ENCODE measurements around the gene SIRPB2.

Gene SIRPB2

GRCh38 chr20:1441133-1441532 is 50.1 kb downstream of the SIRPB2 start:
- H3K4me3 ChIP-seq (replicated peaks; ENCODE audit: insufficient read depth, low read length) = no peak overlapping the region
- DNase-seq (ENCODE audit: low read depth in 1 of 2, low spot score in 1 of 2) = no peak
- H3K27ac ChIP-seq (replicated peaks) = no peak overlapping the region
- H3K27me3 ChIP-seq (ENCODE audit: insufficient read depth, poor library complexity, severe bottlenecking) = no peaks in the 10 kb centered on the region
- TF ChIP-seq POLR2AphosphoS5 (IDR thresholded peaks at IDR 0.05; ENCODE audit: low read depth) = no peak
- TF ChIP-seq, protein P1, sequence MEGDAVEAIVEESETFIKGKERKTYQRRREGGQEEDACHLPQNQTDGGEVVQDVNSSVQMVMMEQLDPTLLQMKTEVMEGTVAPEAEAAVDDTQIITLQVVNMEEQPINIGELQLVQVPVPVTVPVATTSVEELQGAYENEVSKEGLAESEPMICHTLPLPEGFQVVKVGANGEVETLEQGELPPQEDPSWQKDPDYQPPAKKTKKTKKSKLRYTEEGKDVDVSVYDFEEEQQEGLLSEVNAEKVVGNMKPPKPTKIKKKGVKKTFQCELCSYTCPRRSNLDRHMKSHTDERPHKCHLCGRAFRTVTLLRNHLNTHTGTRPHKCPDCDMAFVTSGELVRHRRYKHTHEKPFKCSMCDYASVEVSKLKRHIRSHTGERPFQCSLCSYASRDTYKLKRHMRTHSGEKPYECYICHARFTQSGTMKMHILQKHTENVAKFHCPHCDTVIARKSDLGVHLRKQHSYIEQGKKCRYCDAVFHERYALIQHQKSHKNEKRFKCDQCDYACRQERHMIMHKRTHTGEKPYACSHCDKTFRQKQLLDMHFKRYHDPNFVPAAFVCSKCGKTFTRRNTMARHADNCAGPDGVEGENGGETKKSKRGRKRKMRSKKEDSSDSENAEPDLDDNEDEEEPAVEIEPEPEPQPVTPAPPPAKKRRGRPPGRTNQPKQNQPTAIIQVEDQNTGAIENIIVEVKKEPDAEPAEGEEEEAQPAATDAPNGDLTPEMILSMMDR (IDR thresholded peaks at IDR 0.05; ENCODE audit: insufficient read depth, low read length) = no peak
- TF ChIP-seq GABPA (IDR thresholded peaks at IDR 0.05; ENCODE audit: low read depth) = no peak
- TF ChIP-seq SPI1 (IDR thresholded peaks at IDR 0.05; ENCODE audit: borderline replicate concordance, low read depth) = no peak
- TF ChIP-seq, protein P2, sequence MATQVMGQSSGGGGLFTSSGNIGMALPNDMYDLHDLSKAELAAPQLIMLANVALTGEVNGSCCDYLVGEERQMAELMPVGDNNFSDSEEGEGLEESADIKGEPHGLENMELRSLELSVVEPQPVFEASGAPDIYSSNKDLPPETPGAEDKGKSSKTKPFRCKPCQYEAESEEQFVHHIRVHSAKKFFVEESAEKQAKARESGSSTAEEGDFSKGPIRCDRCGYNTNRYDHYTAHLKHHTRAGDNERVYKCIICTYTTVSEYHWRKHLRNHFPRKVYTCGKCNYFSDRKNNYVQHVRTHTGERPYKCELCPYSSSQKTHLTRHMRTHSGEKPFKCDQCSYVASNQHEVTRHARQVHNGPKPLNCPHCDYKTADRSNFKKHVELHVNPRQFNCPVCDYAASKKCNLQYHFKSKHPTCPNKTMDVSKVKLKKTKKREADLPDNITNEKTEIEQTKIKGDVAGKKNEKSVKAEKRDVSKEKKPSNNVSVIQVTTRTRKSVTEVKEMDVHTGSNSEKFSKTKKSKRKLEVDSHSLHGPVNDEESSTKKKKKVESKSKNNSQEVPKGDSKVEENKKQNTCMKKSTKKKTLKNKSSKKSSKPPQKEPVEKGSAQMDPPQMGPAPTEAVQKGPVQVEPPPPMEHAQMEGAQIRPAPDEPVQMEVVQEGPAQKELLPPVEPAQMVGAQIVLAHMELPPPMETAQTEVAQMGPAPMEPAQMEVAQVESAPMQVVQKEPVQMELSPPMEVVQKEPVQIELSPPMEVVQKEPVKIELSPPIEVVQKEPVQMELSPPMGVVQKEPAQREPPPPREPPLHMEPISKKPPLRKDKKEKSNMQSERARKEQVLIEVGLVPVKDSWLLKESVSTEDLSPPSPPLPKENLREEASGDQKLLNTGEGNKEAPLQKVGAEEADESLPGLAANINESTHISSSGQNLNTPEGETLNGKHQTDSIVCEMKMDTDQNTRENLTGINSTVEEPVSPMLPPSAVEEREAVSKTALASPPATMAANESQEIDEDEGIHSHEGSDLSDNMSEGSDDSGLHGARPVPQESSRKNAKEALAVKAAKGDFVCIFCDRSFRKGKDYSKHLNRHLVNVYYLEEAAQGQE (IDR thresholded peaks at IDR 0.05; ENCODE audit: insufficient replicate concordance, low read depth) = no peak

- Histone ChIP-seq H3K27me3 (ENCODE audit: insufficient read depth, poor library complexity, severe bottlenecking) (no peaks in the 10 kb centered on the region), H3K4me3 (replicated peaks; ENCODE audit: insufficient read depth, low read length) (no peak overlapping the region), H3K27ac (replicated peaks) (no peak overlapping the region)
- DNase-seq (ENCODE audit: low read depth in 1 of 2, low spot score in 1 of 2) = peak in 1 of 2 experiments; percentile 30
- TF ChIP-seq SPI1 (IDR thresholded peaks at IDR 0.05; ENCODE audit: borderline replicate concordance, low read depth) = no peak
- TF ChIP-seq, protein P1 (IDR thresholded peaks at IDR 0.05; ENCODE audit: insufficient read depth, low read length) = peak; percentile 40
Observed at GRCh38 chr20:1440024-1440423, 51.2 kb downstream of the SIRPB2 start.

- TF ChIP-seq GABPA (IDR thresholded peaks at IDR 0.05; ENCODE audit: low read depth) = no peak
- TF ChIP-seq SPI1 (IDR thresholded peaks at IDR 0.05; ENCODE audit: borderline replicate concordance, low read depth) = no peak
- TF ChIP-seq, protein P1 (IDR thresholded peaks at IDR 0.05; ENCODE audit: insufficient read depth, low read length) = no peak
- TF ChIP-seq, protein P2 (IDR thresholded peaks at IDR 0.05; ENCODE audit: insufficient replicate concordance, low read depth) = no peak
- no peak for TF ChIP-seq POLR2AphosphoS5 (IDR thresholded peaks at IDR 0.05; ENCODE audit: low read depth)
- Histone ChIP-seq H3K4me3 (replicated peaks; ENCODE audit: insufficient read depth, low read length) (no peak overlapping the region), H3K27me3 (ENCODE audit: insufficient read depth, poor library complexity, severe bottlenecking) (no peaks in the 10 kb centered on the region), H3K27ac (replicated peaks) (no peak overlapping the region)
- DNase-seq (ENCODE audit: low read depth in 1 of 2, low spot score in 1 of 2) = no peak
Observed at GRCh38 chr20:1438361-1438760, 52.9 kb downstream of the SIRPB2 start.

DNA sequence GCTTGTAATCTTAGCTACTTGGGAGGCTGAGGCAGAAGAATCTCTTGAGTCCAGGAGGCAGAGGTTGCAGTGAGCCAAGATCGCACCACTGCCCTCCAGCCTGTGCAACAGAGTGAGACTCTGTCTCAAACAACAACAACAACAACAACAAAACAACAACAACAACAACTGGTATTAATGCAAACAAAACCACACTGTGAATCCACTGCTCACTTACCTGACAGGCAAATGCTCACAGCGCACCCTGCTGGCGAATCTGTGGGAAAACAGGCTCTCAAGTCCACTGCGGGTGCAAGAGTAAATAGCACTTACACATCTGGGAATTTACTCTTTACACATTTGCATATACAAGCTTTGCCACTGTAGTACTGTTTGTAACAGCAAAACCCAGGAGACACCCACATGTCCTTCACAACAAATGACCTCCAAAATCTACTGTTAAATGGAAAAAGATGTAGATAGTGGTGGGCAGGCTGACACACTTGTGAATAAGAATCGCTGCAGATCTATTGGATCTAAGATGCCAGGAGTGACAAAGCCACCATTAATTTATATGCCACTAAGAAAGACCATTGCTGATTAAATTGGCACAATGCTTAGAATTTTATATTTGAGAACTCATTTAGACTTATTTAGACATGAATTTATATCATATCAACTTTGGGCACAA is 53.9 kb downstream of the SIRPB2 start:
- Histone ChIP-seq H3K27ac (replicated peaks) (no peak overlapping the region), H3K4me3 (replicated peaks; ENCODE audit: insufficient read depth, low read length) (no peak overlapping the region), H3K27me3 (ENCODE audit: insufficient read depth, poor library complexity, severe bottlenecking) (no peaks in the 10 kb centered on the region)
- TF ChIP-seq GABPA (IDR thresholded peaks at IDR 0.05; ENCODE audit: low read depth) = no peak
- TF ChIP-seq, protein P1 (IDR thresholded peaks at IDR 0.05; ENCODE audit: insufficient read depth, low read length) = peak; percentile 86
- DNase-seq (ENCODE audit: low read depth in 1 of 2, low spot score in 1 of 2) = peak; percentile 34 to 82
